ENCODE data around the gene CAPN1. TPM values are rescaled to one million over a fixed set of nuclear protein-coding genes. Genes with fewer than 3 reads are reported as not detected.

Gene CAPN1
- total RNA-seq, 4 donors from 2014 or later, result 86.4 to 112 (median 95.7) TPM

DNA sequence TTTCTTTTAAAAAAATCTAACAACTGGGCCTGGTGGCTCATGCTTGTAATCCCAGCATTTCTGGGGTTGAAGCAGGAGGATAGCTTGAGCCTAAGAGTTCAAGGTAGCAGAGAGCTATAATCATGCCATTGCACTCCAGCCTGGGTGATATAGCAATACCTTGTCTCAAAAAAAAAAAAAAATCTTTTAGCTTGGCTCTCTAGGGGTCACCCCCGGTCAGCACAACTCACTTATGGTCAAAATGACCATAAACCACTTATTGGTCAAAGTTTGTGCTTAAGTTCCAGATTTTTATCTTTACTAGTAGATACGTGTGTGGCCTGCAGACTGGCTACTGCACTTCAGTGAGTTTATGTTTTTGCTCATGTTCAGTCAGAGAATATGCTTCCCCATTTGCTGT, 18.0 kb upstream of the CAPN1 start:
- TF ChIP-seq, protein P1, sequence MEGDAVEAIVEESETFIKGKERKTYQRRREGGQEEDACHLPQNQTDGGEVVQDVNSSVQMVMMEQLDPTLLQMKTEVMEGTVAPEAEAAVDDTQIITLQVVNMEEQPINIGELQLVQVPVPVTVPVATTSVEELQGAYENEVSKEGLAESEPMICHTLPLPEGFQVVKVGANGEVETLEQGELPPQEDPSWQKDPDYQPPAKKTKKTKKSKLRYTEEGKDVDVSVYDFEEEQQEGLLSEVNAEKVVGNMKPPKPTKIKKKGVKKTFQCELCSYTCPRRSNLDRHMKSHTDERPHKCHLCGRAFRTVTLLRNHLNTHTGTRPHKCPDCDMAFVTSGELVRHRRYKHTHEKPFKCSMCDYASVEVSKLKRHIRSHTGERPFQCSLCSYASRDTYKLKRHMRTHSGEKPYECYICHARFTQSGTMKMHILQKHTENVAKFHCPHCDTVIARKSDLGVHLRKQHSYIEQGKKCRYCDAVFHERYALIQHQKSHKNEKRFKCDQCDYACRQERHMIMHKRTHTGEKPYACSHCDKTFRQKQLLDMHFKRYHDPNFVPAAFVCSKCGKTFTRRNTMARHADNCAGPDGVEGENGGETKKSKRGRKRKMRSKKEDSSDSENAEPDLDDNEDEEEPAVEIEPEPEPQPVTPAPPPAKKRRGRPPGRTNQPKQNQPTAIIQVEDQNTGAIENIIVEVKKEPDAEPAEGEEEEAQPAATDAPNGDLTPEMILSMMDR (IDR thresholded peaks at IDR 0.05; ENCODE audit: low read depth), result no peak

DNA sequence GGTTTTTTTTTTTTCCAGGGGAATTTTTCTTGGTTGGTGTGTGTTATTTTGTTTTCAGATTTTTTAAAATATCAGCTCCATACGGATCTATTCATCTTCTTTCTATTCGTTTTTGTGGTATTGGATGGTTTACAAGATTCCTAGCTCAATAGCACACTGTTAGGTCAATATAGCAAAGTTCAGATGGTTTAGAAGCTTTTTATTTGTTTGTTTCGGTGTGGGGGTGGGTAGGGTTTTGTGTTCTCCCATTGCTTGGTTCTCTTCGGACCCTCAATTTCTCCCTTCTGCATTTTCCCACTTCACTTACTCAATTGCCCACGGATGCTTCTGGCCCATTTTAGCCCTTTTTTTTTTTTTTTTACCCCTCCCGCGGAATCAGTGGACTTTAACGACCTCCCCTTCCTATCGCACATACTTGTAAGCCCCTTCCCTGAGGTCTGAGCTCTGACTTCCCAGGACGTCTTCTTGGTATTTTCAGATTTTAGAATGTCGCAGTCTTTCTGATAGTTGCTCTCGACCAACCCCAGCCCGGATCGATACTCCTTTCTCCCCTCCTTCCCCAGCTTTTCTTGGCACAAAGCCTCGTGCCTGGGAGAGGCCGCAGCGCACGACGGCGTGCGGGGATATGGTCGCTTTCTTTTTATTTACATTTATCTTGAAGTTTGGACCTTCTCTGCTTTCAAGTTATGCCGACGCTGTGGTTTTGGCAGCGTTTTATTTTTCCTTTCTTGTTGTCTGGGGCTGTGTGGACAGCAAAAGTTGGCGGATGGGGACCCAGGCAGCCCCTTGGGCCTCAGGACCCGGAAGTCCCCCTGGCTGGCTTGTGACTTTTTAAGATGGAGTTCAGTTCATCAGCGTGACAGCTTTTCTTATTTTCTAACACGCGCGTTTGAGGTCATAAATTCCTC, 16.1 kb upstream of the CAPN1 start:
- TF ChIP-seq, protein P1 (IDR thresholded peaks at IDR 0.05; ENCODE audit: low read depth), result no peak

- TF ChIP-seq, protein P1 (IDR thresholded peaks at IDR 0.05; ENCODE audit: low read depth), result no peak
These were observed 14.8 kb upstream of the CAPN1 start for GRCh38 chr11:65166893-65167292.

DNA sequence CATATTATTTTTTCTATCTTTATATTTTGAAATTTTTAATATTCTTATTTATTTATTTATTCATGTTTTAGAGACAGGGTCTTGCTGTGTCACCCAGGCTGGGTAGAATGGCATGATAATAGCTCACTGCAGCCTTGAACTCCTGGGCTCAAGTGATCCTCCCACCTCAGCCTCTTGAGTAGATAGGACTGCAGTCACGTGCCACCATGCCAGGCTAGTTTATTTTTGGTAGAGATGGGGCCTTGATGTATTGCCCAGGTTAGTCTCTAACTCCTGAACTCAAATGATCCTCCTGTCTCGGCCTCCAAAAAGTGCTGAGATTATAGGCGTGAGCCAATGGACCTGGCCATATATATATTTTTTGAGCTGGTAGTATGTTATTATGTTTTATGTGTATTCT, 14.1 kb upstream of the CAPN1 start:
- TF ChIP-seq, protein P1 (IDR thresholded peaks at IDR 0.05; ENCODE audit: low read depth), result no peak

DNA sequence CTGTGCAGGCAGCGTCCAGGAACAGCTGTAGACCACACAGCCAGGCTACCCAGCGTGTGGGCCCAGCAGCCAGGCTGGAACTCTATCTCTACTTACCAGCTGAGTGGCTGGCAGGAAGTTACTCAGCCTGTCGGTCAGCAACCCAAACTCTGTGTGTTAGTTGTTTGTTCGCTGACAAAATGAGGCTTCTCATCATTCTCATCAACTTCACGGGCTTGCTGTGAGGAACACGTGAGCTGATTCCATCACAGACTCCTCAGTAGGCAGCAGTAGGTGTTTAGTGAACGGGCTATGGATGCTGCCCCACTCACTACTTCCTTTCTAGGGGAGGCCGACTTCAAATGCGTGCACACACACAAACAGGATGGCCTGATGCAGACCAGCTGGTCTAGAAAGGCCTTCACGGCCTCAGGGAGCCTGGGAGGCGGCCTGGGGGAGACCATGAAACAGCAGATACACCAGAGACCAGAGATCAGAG, 12.5 kb upstream of the CAPN1 start:
- TF ChIP-seq, protein P1 (IDR thresholded peaks at IDR 0.05; ENCODE audit: low read depth), result no peak

DNA sequence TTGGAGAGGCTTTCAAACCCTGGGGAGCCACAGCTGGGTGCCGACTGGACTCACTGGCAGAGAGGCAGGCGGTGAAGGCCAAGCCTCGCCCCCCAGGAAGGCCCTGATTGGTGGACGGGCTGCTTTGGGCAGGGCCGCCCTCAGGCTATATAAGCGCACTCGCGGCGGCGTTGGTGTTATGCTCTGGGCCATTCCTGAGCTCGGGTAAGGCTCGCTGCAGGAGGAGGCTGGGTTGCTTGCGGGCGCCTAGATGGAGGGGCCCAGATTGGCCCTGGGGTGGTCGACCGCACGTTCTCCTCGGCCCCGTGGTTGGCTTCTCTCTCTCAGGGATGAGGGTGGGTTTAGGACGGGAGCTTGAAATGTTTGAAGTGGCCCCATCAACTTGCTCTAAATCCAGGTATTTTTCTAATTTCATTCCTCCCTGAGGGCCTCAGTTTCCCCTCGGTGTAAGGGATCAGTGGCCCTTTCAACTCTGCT, 11.6 kb upstream of the CAPN1 start, which contains the start of gene SPDYC:
Gene SPDYC, plus strand, starts transcription at position 176 of the 477 bp plus-strand sequence. CDS start 1,125 bp downstream, outside the sequence.
- TF ChIP-seq, protein P1 (IDR thresholded peaks at IDR 0.05; ENCODE audit: low read depth), result no peak

DNA sequence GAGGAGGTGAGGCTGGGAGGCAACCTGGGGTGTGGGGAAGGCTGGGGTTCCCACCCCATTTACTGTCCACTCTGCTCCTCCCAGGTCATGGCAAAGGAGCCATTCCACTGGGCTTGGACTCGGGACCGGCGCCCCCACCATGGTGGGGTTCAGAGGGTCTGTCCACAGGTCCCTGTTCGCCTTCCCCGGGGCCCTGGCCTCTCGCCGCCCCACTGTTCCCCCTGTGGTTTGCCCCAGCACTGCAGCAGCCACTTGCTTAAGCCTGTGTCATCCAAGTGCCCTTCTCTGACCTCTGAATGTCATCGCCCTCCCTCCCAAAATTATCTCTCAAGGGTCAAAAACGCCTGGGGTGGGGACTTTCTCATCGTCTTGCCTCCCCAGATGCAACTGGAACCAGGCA, 9.1 kb upstream of the CAPN1 start:
- TF ChIP-seq, protein P1 (IDR thresholded peaks at IDR 0.05; ENCODE audit: low read depth), result no peak
